GM12801 (cell line): ENCODE results near the gene NCAM1.

Experiments used
- CTCF ChIP-seq: IDR thresholded peaks from one replicate; pipeline ENCODE4 v1.5.1; 2011; ENCODE audit warnings: control low read depth; ENCODE audit not compliant: insufficient read length; ENCODE audit errors: extremely low read depth

The NCAM1 gene

DNA sequence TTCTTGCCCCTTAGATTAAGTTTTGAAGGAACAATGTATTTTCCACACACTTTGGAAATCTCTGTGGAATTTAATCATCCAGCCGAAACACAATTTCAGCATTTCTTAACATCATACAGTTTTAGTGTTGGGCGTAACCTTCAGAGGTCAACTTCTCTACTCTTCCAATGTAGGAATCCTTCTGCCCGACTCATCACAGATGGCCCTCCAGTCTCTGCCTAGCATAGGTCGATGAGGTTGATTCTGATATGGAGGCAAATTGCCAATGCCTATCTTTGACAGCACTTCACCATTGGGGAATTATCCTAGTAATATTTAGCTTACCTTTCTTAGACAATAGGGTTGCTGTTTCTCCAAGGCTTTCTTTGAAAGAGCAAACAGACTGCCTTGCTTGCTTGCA is 177.5 kb downstream of the NCAM1 start:
- TF ChIP-seq CTCF: no peak

DNA sequence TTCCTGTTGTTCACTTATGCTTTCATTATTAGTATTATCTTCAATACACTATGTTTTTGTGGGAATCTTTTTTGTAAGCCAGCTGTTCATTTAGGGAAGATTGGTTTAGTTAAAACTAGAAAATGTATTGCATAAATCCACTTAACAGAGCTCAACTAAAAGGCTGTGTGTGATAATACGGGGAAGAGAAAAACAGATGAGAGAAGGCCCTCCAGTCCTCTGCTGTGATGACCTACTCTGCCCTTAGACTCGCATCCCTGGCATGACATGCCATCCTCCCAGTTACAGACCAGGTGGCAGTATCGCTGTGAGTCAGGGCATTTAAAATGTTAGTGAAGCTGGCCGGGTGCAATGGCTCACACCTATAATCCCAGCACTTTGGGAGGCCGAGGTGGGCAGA is 179.8 kb downstream of the NCAM1 start:
- TF ChIP-seq CTCF: no peak

GRCh38 chr11:113142508-113142907 is 181.3 kb downstream of the NCAM1 start:
- no peak for TF ChIP-seq CTCF

GRCh38 chr11:113147249-113147648 is 186.0 kb downstream of the NCAM1 start:
- no peak for TF ChIP-seq CTCF

GRCh38 chr11:113148076-113148475 is 186.9 kb downstream of the NCAM1 start:
- no peak for TF ChIP-seq CTCF

GRCh38 chr11:113148652-113149051 is 187.4 kb downstream of the NCAM1 start:
- no peak for TF ChIP-seq CTCF

DNA sequence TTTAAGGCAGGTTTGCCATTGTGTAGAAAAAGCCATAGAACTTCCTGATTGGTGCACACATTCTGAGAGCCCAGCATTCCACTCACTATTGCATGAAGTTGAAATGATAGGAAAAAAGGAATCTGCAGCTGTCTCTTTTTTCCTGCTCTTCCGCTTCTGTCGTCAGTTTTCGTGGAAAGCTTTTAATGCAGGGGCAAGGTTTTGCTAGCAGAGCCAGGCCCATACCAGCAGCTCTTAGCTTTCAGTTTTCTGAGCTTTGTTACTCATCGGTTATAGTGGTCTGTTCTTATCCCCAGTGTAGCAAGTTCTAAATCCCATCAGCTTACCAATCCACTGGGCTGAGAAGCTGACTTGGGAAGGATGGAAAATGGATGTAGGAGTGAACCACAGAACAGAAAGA is 190.3 kb downstream of the NCAM1 start:
- no peak for TF ChIP-seq CTCF

- TF ChIP-seq CTCF: no peak
Observed at GRCh38 chr11:113152500-113152899, 191.3 kb downstream of the NCAM1 start.
